NOMO-1 treated with DMSO at 0.1 percent for 48 hours (cell line): ENCODE data around the gene ECHS1.

Source experiments
- DNase-seq: peaks from one replicate; lab custom pipeline; 2025; ENCODE audit not compliant: unreplicated experiment; lab: John Stamatoyannopoulos, UW

ECHS1 gene

DNA sequence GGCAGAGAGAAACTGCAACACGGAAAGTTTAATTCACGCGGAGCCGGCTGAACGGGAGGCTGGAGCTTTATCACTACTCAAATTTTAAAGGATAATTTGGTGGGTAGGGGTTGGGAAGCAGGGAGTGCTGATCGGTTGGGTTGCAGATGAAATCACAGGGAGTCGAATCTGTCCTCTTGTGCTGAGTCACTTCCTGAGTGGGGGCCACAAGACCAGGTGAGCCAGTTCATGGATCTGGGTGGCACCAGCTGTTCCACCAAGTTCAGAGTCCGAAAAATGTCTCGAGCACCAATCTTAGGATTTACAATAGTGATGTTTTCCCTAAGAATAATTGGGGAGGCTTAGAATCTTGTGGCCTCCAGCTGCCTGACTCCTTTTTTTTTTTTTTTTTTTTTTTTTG, 29.6 kb downstream of the ECHS1 start:
- DNase-seq: no peak

DNA sequence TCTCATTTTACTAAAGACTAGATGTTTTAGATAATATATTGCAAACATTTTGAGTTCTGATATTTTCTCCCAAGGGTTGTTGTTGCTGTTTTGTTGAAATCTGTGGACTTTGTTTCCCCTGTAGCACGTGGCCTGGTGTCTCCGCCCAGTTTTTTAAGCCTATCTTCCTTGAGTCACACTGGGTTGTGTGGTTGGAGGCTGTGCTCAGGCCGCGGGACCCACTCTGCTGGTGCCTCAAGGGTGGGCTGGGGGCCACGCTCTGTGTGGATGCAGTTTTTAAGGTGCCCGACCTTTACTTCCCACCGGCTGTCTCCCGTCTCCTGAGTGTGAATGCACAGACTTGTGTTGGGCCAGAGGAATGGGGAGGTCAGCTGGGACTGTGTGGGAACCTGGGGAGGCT, 30.2 kb downstream of the ECHS1 start:
- DNase-seq: no peak

- DNase-seq: no peak
Observed at GRCh38 chr10:133341983-133342382, 31.2 kb downstream of the ECHS1 start.

DNA sequence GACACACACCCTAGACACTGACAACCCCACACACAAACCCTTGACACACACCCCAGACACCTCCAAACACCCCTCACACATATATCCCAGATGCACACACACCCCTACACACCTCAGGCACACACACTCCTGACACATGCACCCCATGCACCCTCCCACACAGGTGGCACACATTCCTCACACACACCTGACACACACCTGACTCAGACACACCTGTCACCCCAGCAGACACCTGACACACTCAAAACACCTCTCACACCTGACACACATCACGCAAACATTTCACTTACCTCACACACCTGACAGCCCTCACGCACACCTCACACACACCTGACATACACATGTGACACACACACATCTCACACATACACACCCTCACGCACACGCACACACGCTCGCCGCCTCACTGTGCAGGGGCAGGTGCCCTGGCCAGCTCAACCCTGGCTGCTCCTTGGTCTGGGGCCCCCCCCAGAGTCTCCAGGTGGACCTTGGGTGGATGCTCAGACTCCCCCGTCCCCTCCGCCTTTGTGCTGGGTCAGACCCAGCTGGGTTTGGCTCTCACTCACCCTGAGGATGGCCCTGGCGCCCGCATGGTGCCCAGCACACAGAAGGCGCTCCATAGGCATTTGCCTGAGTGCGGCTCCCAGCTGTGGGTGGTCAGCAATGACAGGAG, 33.3 kb downstream of the ECHS1 start:
- DNase-seq: no peak

DNA sequence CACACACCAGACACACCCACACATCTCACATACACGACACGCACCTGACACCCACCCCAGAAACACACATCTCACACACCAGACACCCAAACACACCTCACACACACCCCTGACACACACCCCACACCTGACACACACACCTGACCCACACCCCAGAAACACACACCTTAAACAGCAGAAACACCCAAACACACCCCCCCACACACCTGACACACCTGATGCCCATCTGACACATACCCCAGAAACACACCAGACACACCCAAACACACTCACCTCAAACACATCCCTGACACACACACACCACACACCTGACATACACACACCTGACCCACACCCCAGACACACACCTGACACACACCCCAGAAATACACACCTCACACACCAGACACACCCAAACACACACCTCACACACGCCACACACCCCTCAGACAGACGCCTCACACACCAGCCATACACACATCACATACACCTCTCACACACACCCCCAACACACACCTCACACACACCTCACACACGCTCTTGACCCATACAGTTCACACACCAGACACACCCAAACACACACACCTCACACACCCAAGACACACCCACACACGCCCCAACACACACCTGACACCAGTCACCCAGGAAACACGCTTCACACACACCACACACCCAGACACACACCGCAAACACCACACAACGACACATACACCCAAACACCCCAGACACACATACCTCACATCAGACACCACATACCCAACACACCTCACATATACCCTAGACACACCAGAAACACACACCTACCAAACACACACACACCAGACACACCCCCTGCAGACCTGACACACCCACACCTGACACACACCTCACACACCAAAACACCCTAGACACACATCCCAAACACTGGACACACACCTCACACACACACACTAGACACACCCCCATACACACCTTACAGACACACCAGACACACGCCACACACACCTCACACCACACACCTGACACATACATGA, 34.8 kb downstream of the ECHS1 start:
- DNase-seq: no peak

DNA sequence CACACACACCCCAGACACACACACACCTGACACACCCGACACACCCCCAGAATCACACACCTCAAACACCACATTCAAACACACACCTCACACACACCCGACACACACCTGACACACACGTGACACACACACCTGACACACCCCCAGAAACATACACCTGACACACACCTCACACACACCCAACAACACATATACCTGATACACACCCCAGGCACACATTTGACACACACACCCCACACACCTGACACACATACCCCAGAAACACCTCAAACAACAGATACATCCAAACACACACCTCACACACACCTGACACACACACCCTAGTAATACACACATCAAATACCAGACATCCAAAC, 35.8 kb downstream of the ECHS1 start:
- DNase-seq: no peak

- DNase-seq: no peak
Observed at GRCh38 chr10:133336577-133337369, 36.4 kb downstream of the ECHS1 start, which contains the start of gene CALY. Gene CALY (minus strand): TSS chr10:133336896. CDS start chr10:133328989, 7,907 bp downstream.

DNA sequence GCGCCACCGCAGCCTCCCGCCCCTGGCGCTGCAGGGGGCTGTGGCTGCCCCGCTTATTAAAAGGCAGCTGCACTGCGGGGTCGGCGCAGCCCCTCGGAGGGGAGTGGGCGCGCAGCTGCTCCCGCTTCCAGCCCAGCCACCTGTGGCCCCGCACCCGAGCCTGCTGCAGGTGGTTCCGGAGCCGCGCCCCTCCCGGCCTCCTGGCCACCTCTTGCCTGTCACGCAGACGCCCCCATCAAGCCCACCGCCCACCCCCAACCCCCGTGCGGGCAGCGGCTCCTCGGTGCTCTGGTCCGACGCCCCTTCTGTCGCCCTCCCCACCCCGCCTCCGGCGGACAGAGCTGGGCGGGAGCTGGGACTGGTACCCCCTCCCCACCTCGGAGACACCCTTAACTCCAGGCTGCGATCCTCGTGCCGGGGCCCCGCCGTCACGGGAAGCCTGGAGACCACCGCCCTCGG, 37.0 kb downstream of the ECHS1 start:
- no peak for DNase-seq

DNA sequence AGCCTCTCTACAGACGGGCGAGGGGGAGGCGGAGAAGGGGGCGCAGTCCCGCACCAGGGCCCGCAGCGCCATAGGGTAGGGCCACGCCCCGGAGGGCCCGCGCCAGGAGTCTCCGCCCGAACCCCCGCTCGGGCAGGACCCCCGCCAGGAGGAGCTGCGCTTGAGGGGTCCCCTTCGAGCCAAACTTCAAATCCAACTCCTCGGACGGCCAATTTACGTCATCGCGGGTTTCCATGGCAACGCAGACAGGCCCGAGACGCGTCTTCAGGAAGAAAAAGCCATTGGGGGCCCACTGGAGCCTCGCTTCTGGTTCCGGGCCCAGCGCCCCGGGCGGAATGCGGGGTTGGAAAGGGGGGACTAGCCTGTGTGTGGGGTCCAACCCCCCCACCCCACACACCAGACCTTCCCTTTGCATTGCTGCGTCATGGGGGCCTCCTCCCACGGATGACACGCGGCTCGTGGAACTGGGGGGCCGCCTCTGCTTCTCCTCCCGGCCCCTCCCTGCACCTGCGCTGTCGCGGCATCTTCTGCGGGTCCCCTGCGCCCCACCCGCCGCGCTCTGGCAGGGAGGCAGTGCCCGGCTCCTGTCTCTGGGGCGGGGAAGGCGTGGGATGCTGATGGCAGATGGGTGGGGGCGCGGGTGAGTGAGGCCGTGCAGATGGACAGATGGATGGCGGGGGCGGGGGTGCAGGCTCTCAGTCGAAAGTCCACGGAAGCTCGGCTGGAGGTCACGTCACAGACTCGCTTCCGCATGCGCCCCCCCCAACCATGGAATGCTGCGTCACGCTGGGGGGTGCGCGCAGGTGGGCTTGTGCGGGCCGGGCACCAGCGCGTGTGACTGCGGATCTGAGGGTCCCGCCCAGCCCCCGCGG, 37.7 kb downstream of the ECHS1 start:
- no peak for DNase-seq

- no peak for DNase-seq
Observed at GRCh38 chr10:133334503-133335245, 38.5 kb downstream of the ECHS1 start.

- DNase-seq: no peak
Observed at GRCh38 chr10:133332936-133333699, 40.0 kb downstream of the ECHS1 start.

- DNase-seq: peak; percentile 73
Observed at GRCh38 chr10:133329491-133330202, 43.5 kb downstream of the ECHS1 start.

- DNase-seq: no peak
Observed at GRCh38 chr10:133328358-133329343, 44.5 kb downstream of the ECHS1 start.

DNA sequence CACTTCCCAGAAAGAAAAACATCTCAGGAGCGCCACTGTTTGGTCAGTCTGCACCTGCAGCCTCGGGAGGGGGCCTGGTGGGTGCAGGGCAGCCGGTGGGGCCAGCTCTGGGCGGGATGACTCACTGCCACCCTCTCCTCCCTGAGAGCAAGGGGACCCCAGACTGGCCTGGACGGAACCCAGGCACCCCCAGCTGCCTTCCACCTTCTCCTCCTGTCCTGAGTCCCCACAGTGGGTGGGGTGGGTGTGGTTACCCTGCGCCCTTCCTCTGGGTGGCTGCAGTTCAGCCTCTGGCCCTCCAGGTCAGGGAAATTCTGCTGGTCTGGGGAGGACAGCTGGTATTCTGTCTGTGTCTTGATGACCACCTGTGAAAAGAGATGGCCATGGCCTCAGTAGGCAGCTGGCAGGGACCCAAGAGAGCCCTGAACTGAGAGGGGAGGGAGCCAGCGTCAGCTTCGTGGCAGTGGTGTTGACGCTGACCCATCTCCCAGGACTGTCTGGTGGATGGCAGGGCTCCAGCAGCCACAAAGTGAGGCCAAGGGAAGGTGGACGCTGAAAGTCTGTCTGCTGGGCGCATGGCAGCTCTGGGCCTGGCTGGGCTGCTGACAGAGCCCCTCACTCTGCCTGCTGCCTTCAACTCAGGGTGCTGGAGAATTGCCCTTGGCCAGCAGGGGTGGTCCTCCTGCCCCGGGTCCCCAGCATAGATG, 45.4 kb downstream of the ECHS1 start:
- DNase-seq: no peak

DNA sequence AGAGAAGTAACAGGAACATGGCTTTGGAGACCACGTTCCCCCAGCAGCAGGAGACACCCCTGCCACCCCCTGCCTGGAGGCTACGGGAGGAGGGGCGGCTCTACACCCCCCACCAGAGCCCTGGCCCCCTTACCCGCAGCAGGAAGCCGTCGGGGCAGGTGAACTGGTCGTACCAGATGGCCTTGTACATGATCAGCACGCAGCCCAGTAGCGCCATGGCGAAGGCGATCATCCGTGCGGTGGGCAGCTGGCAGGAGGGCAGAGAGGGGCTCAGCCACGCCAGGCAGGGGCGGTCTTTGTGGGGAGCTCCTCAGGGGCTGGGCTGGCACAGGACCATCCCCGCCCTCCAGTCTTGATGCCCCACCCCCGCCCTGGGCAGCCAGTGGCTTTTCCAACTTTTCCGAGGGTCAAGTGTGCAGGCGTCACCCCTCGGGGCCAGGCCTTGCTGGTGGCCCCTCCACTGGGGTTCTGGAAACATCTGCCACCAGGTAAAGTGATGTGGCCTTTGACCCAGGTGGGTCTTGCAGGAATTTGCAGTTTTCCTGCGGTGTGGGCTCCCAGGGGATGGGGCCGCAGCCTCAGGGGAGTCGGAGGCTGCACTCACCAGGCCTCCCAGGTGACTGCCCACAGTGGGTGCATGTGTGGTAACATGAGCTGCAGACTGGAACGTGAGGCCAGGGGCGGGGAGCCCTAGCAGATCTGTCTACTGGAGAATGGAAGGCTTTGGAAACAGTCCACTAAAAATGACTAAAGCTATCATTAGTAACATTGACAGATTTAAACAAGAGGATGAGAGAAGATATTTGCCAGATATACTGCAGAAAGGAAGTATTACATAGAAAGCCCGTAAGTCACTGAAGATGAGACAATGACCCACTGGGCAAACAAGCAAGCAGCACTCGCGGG, 46.2 kb downstream of the ECHS1 start:
- no peak for DNase-seq

DNA sequence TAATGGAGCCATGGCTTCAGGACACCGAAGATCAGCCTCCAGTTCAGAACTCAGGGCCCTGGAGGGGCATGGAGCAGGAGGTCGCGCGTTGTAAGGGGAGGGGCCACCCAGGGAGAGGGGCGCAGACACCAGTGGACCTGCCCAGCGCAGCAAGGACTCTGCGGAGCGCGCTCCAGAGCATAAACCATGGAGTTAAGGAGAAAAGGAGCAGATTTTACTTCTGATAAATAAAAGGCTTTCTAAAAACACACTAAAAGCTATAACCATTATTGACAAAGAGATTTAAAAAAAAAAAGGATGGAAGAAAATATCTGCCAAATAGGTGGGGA, 47.0 kb downstream of the ECHS1 start:
- no peak for DNase-seq
